HFF-Myc (cell line): ENCODE measurements around the gene HLA-A.

ENCODE experiments used
- DNase-seq: peaks from one replicate; pipeline ENCODE4 v3.0.0-alpha.2; 2011; ENCODE audit warnings: low read depth; ENCODE audit errors: extremely low read depth
- H3K4me3 ChIP-seq: replicated peaks from 2 replicates; pipeline ENCODE4 v1.5.1; 2011; ENCODE audit warnings: low read depth, mild to moderate bottlenecking, control low read depth, low read length
- TF ChIP-seq, protein P1 (sequence below): IDR thresholded peaks from 2 replicates; pipeline ENCODE4 v1.5.1; 2012; ENCODE audit warnings: mild to moderate bottlenecking, low read depth, low read length, control low read depth; ENCODE audit errors: missing control alignments

Gene HLA-A

DNA sequence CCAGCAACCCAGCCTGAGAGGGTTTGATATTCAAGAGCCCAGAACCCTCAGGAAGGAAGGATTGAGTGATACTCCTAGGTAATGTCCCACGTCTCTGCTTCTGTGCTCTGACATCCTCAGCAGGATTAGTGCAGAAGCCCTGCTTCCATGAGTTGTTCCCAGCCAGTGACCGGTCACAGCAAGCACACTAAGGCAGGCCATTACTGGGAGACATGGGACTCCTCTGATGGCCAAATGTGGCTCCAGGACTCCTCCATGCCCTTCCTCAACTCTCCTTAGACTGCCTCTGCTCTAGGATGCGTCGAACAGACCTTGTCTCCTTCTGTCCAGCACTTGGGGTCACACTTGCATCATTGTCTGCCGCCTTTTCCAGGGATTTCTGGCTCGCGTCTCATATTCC lies 7.6 kb downstream of the HLA-A start:
- DNase-seq, result no peak
- TF ChIP-seq, protein P1, sequence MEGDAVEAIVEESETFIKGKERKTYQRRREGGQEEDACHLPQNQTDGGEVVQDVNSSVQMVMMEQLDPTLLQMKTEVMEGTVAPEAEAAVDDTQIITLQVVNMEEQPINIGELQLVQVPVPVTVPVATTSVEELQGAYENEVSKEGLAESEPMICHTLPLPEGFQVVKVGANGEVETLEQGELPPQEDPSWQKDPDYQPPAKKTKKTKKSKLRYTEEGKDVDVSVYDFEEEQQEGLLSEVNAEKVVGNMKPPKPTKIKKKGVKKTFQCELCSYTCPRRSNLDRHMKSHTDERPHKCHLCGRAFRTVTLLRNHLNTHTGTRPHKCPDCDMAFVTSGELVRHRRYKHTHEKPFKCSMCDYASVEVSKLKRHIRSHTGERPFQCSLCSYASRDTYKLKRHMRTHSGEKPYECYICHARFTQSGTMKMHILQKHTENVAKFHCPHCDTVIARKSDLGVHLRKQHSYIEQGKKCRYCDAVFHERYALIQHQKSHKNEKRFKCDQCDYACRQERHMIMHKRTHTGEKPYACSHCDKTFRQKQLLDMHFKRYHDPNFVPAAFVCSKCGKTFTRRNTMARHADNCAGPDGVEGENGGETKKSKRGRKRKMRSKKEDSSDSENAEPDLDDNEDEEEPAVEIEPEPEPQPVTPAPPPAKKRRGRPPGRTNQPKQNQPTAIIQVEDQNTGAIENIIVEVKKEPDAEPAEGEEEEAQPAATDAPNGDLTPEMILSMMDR, result no peak
- H3K4me3 ChIP-seq, result no peak overlapping the region

DNA sequence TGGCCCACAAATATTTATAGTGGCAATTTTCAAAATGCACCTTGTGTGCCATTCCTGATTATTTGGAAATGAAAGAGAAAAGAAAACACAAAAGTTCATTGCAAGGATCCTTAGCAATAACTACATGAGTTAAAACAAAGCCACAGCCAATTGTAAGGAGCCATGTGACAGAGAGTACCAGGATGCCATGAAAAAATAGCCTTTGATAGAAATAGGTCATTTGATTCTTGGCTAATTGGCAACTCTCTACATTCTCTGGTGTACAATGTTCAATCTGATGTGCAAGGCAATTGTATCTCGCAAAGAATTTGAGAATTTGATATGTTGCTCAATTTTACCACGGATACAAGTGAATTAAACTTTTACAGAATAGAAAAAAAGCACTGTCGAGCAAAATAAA lies 9.6 kb downstream of the HLA-A start:
- DNase-seq, result no peak
- TF ChIP-seq, protein P1, result no peak
- no peak overlapping the region for H3K4me3 ChIP-seq

DNA sequence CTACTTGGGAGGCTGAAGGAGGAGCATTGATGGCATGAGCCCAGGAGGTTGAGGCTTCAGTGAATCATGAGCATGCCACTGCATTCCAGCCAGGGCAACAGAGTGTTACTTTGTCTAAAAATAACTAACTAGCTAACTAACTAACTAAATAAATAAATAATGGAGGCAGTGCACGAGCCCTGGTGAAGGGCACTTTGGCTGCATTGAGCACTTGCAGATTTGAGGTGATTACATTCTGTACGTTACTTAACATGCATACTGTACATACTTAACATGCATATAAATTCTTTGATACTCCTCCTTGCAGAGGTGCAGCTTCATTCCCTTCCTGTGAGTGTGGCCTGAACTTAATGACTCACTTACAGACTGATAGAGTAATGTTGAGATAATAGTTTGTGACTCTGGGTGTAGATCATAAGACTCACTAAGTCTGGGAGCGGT lies 10.7 kb downstream of the HLA-A start:
- no peak overlapping the region for H3K4me3 ChIP-seq
- no peak for DNase-seq
- TF ChIP-seq, protein P1, result no peak

DNA sequence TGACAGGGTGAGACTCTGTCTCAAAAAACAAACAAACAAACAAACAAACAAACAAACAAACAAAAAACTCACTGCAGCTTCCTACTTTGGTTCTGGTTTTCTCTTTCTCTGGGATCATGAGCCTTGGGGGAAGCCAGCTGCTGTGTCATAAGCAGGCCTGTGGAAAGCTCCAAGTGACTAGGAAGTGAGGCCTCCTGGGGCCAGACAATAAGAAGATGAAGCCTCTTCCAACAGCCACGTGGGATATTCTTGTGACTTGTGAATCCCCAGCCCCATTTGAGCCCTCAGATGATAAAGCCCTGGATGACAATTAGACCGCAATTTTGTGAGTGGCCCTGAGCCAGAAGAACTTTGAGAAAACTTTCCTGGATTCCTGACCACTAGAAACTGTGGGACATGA lies 11.4 kb downstream of the HLA-A start:
- TF ChIP-seq, protein P1, result no peak
- H3K4me3 ChIP-seq, result no peak overlapping the region
- DNase-seq, result no peak

DNA sequence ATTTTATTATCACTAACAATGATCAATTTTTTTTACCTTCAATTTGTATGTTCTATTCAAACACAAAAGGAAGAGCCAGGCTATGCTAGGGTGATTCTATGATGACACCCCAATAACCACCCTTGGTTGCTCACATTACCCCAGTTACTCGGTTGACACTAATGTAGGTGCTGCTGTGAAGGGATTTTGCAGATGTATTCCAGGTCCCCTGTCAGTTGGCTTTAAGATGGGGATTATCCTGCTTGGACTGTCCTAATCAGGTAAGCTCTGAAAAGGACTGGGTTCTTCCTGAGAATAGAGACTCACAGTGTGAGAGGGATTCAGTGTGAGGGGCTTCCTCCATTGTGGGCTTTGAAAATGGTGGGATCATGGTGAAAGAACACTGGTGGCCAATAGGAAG lies 11.9 kb downstream of the HLA-A start:
- H3K4me3 ChIP-seq, result no peak overlapping the region
- TF ChIP-seq, protein P1, result no peak
- no peak for DNase-seq

DNA sequence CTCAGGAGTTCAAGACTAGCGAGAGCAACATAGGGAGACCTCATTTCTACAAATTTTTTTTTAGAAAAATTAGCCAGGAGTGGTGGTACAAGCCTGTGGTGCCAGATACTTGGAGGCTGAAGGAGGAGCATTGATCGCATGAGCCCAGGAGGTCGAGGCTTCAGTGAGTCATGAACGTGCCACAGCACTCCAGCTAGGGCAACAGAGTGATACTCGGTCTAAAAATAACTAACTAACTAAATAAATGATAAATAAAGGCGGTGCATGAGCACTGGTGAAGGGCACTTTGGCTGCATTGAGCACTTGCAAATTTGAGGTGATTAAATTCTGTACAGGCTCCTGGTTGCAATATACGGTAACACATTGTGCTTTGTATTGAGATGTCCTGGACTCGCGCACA lies 13.5 kb downstream of the HLA-A start:
- TF ChIP-seq, protein P1, result no peak
- H3K4me3 ChIP-seq, result no peak overlapping the region
- no peak for DNase-seq

DNA sequence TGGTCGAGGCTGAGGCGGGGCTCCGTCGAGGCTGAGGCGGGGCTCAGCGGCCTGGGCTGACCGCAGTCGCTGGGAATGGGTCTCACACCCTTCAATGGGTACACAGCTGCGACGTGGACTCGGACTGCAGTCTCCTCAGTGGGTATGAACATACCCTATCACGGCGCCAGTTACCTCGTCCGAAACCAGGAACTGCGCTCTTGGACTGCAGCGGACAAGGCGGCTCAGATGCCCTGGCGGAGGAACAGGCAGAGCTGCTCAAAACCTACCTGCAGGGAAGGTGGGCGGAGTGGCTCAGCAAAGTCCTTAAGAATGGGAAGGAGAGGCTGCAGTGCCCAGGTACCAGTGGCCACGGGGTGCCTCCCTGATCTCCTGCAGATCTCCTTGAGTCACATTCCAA lies 14.2 kb downstream of the HLA-A start:
- DNase-seq, result no peak
- TF ChIP-seq, protein P1, result no peak
- H3K4me3 ChIP-seq, result no peak overlapping the region
